ENCODE data around the gene MAP3K21.

Gene MAP3K21

DNA sequence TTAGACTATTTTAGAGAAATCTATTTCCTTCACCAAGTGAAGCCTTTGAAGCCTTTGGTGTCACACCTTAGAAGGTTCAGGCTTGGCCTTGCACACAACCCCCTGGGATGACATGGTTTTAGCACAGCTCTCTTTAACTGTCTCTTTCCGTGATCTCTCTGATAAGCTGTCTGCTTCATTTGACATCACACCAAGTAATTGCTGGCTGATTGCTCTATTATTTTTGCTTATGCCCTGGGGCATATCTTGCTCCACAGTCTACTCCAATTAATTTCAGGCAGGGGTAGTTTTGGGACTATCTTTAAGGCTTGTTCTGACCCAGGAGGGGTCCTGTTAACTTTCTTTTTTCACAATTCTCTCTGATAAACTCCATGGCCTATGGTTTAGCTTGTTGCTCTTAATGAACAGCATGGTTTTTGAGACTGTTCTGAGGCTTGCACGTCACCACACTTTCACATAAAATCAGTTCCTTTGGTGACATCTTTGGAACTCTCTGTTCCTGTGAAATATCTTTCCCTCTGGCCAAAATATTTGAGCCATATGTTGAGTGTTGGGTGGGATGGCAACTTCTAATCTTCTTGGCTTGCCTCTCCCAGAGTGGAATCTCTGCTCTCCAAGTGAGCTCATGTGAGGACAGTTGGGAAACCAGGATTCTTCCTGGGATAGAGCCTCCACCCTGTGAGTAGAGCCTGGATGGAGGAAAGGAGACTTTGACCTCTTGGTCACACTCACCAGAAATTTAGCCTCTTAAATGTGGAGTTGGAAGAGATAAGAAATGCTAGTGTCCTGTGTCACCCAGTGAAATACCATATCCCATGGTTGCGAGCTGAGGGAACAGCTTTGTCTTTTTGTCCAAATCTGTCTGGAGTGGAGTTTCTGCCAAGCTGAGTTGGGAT lies 63.6 kb downstream of the MAP3K21 start:
- no peak for DNase-seq

DNA sequence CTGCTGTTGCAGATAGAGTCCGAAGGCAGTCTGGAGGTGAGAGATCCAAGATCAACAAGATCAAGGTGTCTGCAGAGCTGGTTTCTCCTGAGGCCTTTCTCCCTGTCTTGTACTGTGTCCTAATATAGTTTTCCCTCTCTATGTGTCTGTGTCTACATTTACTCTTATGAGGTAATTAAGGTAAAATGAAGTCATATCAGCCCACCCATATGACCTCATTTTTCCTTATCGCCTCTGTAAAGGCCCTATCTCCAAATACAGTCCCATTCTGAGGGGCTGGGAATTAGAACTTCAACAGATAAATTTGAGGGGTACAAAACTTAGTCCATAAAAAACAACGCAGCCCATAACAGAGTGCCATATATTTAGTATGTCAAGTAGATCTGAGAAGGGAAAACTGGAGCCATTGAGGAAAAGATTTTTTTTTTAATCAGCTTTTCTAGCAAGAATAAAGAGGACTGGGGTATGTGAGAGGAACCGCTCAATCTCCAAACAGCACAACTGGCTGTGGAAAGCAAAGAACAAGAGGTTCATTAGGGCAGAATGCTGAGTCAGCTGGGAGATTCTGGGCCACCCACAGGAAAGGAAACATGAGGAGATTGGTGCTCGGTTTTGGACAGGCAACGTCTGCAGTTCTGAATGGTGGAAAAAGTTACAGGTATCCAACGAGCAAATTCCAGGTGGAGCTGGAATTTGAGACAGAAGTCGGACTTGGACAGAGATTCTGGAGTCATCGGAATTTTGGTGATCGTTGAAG lies 65.7 kb downstream of the MAP3K21 start:
- no peak for DNase-seq

DNA sequence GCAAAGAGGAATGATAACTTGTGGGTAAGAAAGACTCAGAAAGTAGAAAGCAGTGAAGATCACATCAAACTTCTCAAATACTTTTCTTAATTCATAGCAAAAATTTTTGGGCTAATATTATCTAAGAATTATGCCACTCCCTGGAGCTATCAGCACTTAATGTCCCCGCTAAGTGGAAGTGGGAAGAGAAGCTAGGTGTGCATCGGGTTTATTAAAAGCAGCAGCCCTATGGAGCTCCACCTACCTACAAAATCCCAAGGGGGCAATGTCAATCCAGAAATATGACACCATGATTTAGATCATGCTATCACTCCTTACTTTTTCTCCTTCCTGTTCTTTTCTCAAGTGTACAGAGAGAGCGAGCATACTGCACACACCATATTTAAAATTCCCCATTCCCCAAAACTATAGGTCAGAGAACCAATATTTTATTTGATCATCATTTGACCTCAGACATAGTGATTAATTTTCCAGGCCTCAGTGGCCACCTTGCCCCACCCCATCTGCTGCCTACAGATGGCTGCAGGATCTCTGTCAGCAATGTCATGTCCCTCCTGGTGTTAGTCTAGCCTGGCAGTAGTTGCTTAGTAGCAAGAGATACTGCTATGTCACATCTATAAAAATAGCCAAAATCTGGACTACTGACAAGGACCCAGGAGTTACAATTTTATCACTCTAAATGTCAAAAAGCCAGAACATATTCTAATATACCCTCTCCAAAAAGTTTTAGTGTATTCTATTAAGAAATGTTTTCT lies 66.6 kb downstream of the MAP3K21 start:
- no peak for DNase-seq

DNA sequence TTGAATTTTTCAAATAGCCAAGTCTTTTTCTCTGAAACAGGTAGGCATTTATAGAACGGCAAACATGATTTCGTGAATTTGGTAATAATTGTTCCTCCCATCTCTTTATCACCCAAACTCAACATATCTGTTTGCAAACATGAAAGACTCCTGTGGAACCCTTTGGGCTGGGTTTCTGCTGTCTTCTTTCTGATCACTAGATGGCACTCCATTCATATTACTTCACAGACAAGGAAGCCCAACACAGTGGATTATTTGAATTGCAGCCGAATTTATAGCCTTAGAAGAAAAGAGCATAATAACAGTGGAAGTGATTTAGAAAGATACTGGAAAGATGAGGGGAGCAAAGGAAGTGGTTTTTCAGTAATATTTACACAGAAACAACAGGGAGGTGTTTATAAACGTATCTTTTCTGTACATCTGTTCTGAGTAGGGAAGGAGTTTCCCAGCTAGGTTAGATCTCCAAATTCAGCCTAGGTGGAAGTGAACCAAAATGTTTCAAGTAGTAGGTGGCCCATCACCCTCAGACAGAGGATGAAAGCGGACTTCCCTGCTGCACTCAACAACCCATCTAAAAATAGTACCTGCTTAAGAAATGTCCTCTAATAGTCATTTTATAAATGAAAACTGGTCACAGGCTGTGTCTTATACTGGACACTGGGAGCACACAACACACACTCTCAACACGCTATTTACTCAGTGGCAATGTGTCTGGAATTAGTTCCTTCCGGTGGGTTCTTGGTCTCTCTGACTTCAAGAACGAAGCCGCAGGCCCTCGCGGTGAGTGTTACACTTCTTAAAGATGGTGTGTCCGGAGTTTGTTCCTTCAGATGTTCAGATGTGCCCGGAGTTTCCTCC lies 67.6 kb downstream of the MAP3K21 start:
- peak; percentile 62 for DNase-seq

DNA sequence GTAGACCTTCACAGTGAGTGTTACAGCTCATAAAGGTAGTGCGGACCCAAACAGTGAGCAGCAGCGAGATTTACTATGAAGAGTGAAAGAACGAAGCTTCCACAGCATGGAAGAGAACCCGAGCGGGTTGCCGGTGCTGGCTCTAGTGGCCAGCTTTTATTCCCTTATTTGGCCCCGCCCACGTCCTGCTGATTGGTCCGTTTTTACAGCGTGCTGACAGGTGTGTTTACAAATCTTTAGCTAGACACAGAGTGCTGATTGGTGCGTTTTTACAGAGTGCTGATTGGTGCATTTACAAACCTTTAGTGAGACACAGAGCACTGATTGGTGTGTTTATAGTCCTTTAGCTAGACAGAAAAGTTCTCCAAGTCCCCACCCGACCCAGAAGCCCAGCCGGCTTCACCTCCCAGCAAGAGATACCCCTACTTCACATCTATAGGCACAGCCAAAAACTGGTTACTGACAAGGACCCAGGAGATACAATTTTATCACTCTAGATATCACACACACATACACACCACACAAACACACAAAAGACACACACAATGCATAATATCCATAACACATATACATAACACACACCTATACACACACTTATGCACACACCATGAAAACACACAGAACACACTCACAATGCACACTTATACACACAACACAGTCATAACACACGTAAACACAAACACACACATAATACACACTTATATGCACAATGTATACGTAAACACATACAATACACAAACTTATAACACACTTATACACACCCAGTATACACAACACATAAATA lies 68.5 kb downstream of the MAP3K21 start:
- DNase-seq, result no peak

DNA sequence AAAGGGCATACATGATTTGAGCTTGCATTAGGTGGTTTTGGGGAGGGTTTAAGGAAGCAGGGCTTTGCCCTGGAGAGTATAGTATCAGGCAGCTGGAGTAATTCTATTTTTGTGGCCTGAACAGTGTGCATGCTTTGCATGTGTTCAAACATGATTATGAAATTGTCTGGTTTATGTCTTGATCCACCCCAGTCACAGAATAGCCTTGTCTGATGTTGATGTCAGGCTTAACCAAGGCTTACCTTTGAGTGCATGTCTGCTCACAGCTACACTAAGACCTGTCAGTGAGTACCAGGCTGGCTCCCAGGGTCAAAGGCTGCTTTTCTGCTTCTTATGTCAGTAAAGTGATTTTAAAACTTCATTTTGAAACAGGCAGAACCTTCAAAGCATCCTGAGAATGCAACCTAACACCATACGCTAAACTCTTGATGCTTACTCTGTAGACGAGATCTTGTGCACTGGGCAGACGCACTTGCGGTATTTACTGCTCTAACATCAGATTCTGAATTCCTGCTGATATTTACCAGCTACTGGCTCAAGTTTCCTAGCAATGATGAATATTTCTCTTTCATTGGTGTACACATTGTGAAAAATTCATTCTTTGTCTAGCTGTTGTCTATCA lies 78.9 kb downstream of the MAP3K21 start:
- DNase-seq, result no peak

DNA sequence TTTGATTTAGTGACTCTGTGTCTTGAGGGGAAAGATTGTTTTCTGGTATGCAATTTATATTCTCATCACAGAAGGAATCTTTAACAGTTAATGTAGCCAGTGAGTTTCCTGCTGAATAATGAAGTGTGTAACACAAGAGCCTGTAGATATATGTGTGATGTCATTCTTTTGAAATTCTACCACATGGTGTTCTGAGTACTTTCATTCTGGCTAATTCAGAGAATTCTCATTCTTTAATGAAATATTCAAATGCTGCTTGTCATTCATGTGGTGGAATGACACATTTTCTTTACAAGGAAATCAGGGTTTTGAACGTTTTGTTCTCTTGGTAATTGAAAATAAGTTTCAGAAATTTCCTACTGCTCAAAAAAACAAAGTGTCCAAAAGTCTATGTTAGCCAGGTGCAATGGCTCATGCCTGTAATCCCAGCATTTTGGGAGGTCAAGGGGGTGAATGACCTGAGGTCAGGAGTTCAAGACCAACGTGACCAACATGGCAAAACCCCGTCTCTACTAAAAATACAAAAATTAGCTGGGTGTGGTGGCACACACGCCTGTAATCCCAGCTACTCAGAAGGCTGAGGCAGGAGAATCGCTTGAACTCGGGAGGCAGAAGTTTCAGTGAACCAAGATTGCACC lies 79.6 kb downstream of the MAP3K21 start:
- DNase-seq, result no peak

DNA sequence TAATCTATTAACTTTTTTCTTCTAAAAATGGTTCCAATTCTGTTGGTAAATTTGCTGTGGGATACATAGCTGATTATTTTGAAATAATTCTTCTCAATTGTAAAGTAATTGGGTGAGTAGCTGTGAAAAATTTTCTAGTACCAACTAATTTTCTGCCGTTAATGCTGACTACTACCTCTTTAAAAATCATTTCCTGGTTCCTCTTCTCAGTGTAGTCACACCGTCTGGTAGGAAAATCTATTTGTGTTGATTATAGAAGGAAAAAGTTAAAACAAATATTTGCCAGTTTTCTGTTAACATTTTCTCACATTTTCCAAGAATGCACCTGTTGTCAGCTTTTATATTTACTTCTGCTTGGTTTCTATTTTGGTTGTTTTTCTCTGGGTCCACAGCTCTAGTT lies 82.0 kb downstream of the MAP3K21 start:
- DNase-seq, result no peak

DNA sequence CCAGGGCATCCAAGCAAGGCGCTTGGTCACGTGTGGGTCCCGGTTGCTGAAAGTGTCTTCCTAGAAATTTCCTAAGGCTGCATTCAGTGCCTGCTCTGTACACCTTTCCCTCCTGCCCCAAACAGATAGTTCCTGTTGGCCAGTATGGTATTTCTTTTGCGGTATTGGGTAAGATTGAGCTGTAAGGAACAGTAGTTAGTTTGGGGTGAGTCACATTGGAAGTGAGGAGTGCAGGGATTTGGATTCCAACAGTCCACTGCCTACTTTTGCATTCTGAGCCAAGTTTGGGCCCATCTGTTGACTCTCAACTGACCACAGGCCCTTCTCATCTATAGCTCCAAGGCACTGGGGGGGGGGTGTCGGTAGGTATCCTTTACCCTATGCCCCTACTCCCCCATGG lies 83.4 kb downstream of the MAP3K21 start:
- no peak for DNase-seq

DNA sequence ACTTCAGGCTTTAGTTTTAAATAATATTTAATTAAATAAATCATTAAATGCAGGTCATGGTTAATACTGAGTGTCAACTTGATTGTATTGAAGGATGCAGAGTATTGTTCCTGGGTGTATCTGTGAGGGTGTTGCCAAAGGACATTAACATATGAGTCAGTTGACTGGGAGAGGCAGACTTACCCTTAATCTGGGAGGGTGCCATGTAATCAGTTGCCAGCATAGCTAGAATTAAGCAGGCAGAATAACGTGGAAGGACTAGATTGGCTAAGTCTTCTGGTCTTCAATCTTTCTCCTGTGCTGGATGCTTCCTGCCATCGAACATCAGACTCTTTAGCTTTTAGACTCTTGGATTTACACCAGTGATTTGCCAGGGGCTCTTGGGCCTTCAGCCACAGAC lies 85.3 kb downstream of the MAP3K21 start:
- DNase-seq, result no peak

DNA sequence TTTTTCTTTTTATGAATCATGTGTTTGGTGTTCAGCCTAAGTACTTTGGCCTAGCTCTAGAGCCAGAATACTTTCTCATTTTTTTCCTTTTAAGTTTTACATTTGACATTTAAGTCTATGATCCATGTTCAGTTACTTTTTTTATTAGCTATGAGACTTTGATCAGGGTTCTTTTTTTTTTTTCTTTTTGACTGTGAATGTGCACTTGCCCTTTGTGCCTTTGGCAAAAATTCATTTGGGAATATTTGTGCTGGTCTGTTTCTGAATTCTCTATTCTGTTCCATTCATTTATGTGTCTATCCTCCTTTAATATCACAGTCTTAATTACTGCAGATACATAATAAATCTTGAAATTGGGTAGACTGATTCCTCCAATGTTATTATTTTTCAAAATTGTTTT lies 93.8 kb downstream of the MAP3K21 start:
- no peak for DNase-seq

DNA sequence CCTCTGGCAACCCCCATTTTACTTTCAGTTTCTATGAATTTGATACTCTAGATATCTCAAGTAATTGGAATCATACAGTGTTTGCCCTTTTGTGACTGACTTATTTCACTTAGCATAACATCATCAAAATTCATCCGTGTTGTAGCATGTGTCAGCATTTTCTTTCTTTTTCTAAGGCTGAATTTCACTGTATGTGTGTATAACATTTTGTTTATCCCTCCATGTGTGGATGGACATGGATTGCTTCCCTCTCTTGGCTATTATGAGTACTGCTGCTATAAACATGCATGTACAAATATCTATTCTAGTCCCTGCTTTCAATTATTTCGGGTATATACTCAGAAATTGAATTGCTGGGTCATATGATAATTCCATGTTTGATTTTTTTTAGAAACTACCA lies 97.3 kb downstream of the MAP3K21 start:
- no peak for DNase-seq

DNA sequence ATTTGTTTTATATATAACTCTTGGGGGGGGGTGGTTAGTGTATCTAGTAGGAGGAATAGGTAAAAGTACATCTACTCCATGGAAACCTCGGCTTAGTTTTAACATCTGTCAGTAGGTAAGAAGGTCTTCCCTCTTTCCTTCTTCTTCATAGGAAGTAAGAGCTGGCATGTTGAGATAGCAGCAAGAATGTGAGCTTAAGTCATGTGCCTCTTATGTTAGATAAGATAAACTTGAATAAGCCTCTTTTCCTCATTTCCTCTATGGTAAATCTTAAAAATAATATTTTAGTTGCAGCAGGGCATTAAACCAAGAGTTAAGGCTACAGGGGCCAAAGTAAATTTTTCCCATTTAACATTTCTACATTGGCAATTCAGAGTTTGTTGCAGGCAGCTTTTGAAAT lies 100.4 kb downstream of the MAP3K21 start:
- DNase-seq, result no peak

DNA sequence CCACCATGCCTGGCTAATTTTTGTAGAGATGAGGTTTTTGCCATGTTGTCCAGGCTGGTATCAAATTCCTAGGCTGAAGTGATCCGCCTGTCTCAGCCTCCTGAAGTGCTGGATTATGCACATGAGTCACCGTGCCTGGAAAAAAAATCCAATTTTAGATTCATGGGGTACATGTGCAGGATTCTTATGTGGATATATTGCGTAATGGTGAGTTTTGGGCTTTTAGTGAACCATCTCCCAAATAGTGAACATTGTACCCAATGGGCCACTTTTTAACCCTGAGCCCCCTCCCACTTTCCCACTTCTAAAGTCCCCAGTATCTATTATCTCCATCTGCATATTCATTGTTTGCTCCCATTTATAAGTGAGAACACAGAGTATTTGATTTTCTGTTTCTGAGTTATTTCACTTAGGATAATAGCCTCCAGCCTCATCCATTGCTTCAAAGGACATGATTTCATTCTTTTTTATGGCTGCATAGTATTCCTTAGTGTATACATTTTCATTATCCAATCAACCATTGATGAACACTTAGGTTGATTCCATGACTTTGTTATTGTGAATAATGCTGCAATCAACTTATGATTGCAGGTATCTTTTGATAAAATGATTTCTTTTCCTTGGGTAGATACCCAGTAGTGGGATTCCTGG lies 104.4 kb downstream of the MAP3K21 start:
- DNase-seq, result no peak

DNA sequence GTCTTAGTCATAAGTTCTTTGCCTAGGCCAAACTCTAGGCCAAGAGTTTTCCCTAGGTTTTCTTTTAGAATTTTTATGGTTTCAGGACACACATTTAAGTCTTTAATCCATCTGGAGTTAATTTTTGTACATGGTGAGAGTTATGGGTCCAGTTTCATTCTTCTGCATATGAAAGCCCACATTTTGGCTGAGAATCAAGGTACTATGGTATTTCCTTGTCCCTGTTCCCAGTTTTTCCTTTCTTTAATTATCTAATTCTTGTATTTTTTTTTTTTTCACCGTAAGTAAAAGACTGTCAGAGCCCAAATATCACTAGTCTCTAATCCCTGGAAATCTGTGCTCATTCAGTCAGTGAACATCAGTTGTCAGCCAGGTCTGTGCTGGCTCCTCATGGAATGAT lies 105.4 kb downstream of the MAP3K21 start:
- DNase-seq, result no peak

DNA sequence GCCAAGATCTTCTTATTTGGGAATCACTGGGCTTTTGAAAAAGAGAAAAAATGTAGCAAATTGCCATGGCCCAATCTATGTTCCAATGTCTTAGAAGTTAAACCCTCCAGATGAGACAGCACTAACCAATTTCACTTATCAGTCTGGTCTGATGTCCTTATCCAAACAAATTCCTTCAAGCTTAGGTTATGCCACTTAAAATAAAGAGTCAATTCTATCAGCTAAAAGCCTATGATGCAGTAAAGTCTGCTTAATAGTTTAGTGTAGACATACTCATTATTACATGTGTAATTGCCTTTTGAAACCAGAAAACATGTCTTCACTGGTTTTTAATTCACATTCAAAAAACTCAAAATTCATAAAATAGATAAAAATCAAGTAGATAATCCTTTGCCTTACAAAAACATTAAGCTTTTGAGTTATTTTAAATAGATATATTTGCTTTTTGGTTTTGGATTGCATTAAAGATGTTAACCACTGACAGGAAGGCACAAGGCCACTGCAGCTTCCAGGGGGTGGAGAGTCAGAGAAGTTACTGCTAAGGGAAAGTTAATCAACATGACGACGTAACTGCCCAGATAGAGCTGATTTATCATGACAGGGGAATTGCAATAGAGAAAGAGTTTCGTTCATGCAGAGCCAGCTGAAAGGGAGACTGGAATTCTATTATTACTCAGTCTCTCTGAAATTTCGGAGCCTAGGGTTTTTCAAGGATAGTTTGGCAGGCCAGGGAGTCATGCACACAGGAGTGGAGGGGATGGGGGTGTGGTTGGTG lies 106.1 kb downstream of the MAP3K21 start:
- DNase-seq, result no peak

Measured in islet precursor cell (in vitro differentiated cells).